Suprapubic skin (tissue), 4 donors: Measurements from ENCODE around the gene SV2A.
"Not testable (repeated sequence)": the region's sequence is repeated elsewhere in the genome, so short reads cannot be mapped to it uniquely, and the experiment has no call there.

Experiments used
- CTCF ChIP-seq, 2 donors: fragments of 200-600 bp in 1 of 2; fragments of 450-650 bp in 1 of 2; sonication (generic) in 1 of 2; IDR thresholded peaks; one replicate each; pipeline ENCODE4 v1.5.1; 2016 to 2019; ENCODE audit warnings: antibody characterized with exemption in 2 of 2, mild to moderate bottlenecking in 1 of 2, moderate library complexity in 1 of 2
- EP300 ChIP-seq: sonication (generic); formaldehyde crosslinking; IDR thresholded peaks from one replicate; pipeline ENCODE4 v1.6.1; 2017; ENCODE audit warnings: antibody characterized with exemption
- POLR2A ChIP-seq, 2 donors: fragments of 450-650 bp; IDR thresholded peaks; one replicate each; pipeline ENCODE4 v1.6.1; 2017; ENCODE audit warnings: antibody characterized with exemption in 2 of 2, mild to moderate bottlenecking in 2 of 2, moderate library complexity in 2 of 2
- POLR2AphosphoS5 ChIP-seq, 3 donors: sonication (generic); formaldehyde crosslinking; IDR thresholded peaks; one replicate each; pipeline ENCODE4 v1.6.1; 2017; ENCODE audit warnings: antibody characterized with exemption in 3 of 3

- not testable (repeated sequence) for TF ChIP-seq CTCF (IDR thresholded peaks at IDR 0.05); POLR2AphosphoS5 (IDR thresholded peaks at IDR 0.05); POLR2A (IDR thresholded peaks at IDR 0.05); EP300
These were observed 56.1 kb downstream of the SV2A start for GRCh38 chr1:149861497-149862054.
